Caco-2 (cell line): Measurements from ENCODE around the gene NTRK1. TPM values are rescaled to one million over a fixed set of nuclear protein-coding genes. Genes with fewer than 3 reads are reported as not detected.

ENCODE experiments used
- BruUV-seq: library from RNA; stranded (reverse); fragments of 400-500 nt; replicated peaks from 2 replicates; lab custom pipeline; 2021; lab: Mats Ljungman, UMichigan
- CTCF ChIA-PET: fragments of 300-600 bp; sonication (Branson Sonifier 250); formaldehyde crosslinking; loops from one replicate; lab custom pipeline; 2022; ENCODE audit warnings: antibody characterized with exemption; lab: Charles Lee
- POLR2A ChIA-PET: fragments of 300-600 bp; sonication (Branson Sonifier 250); formaldehyde crosslinking; loops from one replicate; lab custom pipeline; 2022; ENCODE audit warnings: antibody characterized with exemption; lab: Charles Lee
- DNase-seq, 2 experiments: peaks; one replicate each; pipeline versions ENCODE4 v3.0.0 to v3.0.0-alpha.2; 2020 to 2022
- H3K27me3 ChIP-seq: replicated peaks from 2 replicates; pipeline ENCODE4 v1.6.0; 2011; ENCODE audit warnings: low read length; ENCODE audit not compliant: control insufficient read depth, insufficient read depth
- H3K36me3 ChIP-seq: 2 replicates; pipeline ENCODE4 v1.5.1; 2011; ENCODE audit warnings: low read length; ENCODE audit not compliant: control insufficient read depth, insufficient read depth
- H3K4me1 ChIP-seq: fragments of 250-450 bp; sonication (Bioruptor Pico); 2 replicates; pipeline ENCODE4 v1.5.1; 2020; ENCODE audit warnings: mild to moderate bottlenecking
- H3K4me3 ChIP-seq: 2 replicates; pipeline ENCODE4 v1.5.1; 2011; ENCODE audit warnings: low read depth, mild to moderate bottlenecking, control low read depth, low read length
- H3K9me3 ChIP-seq: fragments of 250-450 bp; sonication (Bioruptor Pico); 2 replicates; pipeline ENCODE4 v1.5.1; 2020; ENCODE audit warnings: mild to moderate bottlenecking, moderate library complexity
- H3K27ac Mint-ChIP-seq: one replicate; pipeline ENCODE4 v1.8.0; 2022; ENCODE audit warnings: mixed read lengths; ENCODE audit not compliant: unreplicated experiment
- H3K27me3 Mint-ChIP-seq: one replicate; pipeline ENCODE4 v1.8.0; 2022; ENCODE audit warnings: mixed read lengths; ENCODE audit not compliant: insufficient read depth, unreplicated experiment
- H3K36me3 Mint-ChIP-seq: one replicate; pipeline ENCODE4 v1.8.0; 2022; ENCODE audit warnings: mild to moderate bottlenecking, mixed read lengths; ENCODE audit not compliant: insufficient read depth, unreplicated experiment
- H3K4me1 Mint-ChIP-seq: one replicate; pipeline ENCODE4 v1.8.0; 2022; ENCODE audit warnings: low read depth, mixed read lengths; ENCODE audit not compliant: unreplicated experiment
- H3K4me3 Mint-ChIP-seq: one replicate; pipeline ENCODE4 v1.8.0; 2022; ENCODE audit warnings: mild to moderate bottlenecking, moderate library complexity, mixed read lengths; ENCODE audit not compliant: unreplicated experiment
- H3K9me3 Mint-ChIP-seq: one replicate; pipeline ENCODE4 v1.8.0; 2022; ENCODE audit warnings: mixed read lengths; ENCODE audit not compliant: unreplicated experiment
- intact Hi-C: fragments of 100-400 bp; cut with micrococcal nuclease; formaldehyde crosslinking; loops from one replicate; pipeline ENCODE4 v1.10.0; 2022; ENCODE audit not compliant: unreplicated experiment
- total RNA-seq: library from RNA; stranded (reverse); gene quantifications from 2 replicates; pipeline ENCODE4 v1.2.3, GENCODE V29; 2022
- TF ChIP-seq, protein P1 (sequence below), 2 experiments: fragments of 200-600 bp in 1 of 2; IDR thresholded peaks; 1 replicate in 1 of 2; 2 replicates in 1 of 2; pipeline versions ENCODE4 v1.5.1 to v1.8.0; 2011 to 2022; ENCODE audit warnings: antibody characterized with exemption in 1 of 2, control low read depth in 1 of 2, inconsistent platforms in 1 of 2, low read depth in 1 of 2, low read length in 1 of 2, mild to moderate bottlenecking in 1 of 2, moderate library complexity in 1 of 2; ENCODE audit not compliant: insufficient read depth in 1 of 2, severe bottlenecking in 1 of 2, unreplicated experiment in 1 of 2

The NTRK1 gene
- total RNA-seq, 1 experiment from 2014 or later, result not detected

- POLR2A ChIA-PET, result interaction anchor here (0.5 kb wide), 1 partner anchor 113 kb away, joined by 5 read pairs; no protein-coding TSS in a partner anchor
- Mint-ChIP-seq H3K9me3 (no peaks in the 10 kb centered on the region), H3K36me3 (no peaks in the 10 kb centered on the region)
Observed at GRCh38 chr1:156816561-156817328, 43.9 kb upstream of the NTRK1 start, which contains the start of gene SH2D2A. TSS of gene SH2D2A (minus strand) at chr1:156816848. CDS start at chr1:156816708, 140 bp downstream.

DNA sequence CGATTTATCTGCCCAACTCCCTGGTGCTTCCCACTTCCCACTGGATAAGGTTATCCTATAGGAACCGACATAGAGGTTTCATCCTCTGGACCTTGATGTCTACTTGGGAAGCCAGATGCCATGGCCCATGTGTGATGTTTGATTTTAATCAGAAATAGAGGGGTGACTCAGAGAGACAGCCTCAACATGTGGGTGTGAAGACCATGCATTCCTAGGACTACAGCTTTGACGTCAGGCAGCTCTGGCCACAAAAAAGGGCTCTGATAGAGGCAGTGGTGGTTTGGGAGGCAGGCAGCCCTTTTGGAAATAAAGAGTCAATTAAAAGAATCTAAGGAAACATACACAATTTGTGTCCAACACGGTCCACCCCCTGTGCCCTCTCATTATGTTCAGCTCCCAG lies 38.9 kb upstream of the NTRK1 start:
- no peak overlapping the region for H3K27ac Mint-ChIP-seq
- intact Hi-C loops, result no loop called here
- no peaks in the 10 kb centered on the region for H3K9me3 Mint-ChIP-seq
- no peak overlapping the region for H3K4me3 Mint-ChIP-seq
- Histone ChIP-seq H3K4me1 (no peaks in the 10 kb centered on the region), H3K27me3 (no peaks in the 10 kb centered on the region; the same call in 1 of the 2 replicates), H3K9me3 (no peaks in the 10 kb centered on the region), H3K36me3 (no peaks in the 10 kb centered on the region), H3K4me3 (no peak overlapping the region)
- BruUV-seq, result no TSS peak
- peaks cover 7% of the 10 kb centered on the region for H3K27me3 Mint-ChIP-seq
- H3K4me1 Mint-ChIP-seq, result no peaks in the 10 kb centered on the region
- CTCF ChIA-PET, result interaction anchor here (0.6 to 1.3 kb wide), 3 partner anchors 8 to 65 kb away, joined by 3 to 4 read pairs (median 3); no protein-coding TSS in a partner anchor
- POLR2A ChIA-PET, result no interaction called here
- no peaks in the 10 kb centered on the region for H3K36me3 Mint-ChIP-seq
- TF ChIP-seq, protein P1, sequence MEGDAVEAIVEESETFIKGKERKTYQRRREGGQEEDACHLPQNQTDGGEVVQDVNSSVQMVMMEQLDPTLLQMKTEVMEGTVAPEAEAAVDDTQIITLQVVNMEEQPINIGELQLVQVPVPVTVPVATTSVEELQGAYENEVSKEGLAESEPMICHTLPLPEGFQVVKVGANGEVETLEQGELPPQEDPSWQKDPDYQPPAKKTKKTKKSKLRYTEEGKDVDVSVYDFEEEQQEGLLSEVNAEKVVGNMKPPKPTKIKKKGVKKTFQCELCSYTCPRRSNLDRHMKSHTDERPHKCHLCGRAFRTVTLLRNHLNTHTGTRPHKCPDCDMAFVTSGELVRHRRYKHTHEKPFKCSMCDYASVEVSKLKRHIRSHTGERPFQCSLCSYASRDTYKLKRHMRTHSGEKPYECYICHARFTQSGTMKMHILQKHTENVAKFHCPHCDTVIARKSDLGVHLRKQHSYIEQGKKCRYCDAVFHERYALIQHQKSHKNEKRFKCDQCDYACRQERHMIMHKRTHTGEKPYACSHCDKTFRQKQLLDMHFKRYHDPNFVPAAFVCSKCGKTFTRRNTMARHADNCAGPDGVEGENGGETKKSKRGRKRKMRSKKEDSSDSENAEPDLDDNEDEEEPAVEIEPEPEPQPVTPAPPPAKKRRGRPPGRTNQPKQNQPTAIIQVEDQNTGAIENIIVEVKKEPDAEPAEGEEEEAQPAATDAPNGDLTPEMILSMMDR (IDR thresholded peaks at IDR 0.05; ENCODE audit: insufficient read depth in 1 of 2, low read depth in 1 of 2, low read length in 1 of 2, severe bottlenecking in 1 of 2, unreplicated experiment in 1 of 2), result no peak
- DNase-seq, result no peak

More at GRCh38 chr1:156816561-156817328, 43.9 kb upstream of the NTRK1 start, which contains the start of gene SH2D2A:
- Mint-ChIP-seq H3K4me1 (no peaks in the 10 kb centered on the region), H3K27ac (no peak within 1 kb of the TSS), H3K4me3 (no peak within 1 kb of the TSS), H3K27me3 (peaks cover 5% of the 10 kb centered on the region)
- Histone ChIP-seq H3K4me1 (peaks cover 11% of the 10 kb centered on the region; the same call in 1 of the 2 replicates), H3K9me3 (no peaks in the 10 kb centered on the region), H3K27me3 (no peaks in the 10 kb centered on the region), H3K4me3 (no peak within 1 kb of the TSS), H3K36me3 (no peaks in the 10 kb centered on the region)
- no TSS peak for BruUV-seq
- CTCF ChIA-PET, result no interaction called here
- DNase-seq, result no peak
- intact Hi-C loops, result no loop called here
- TF ChIP-seq, protein P1 (IDR thresholded peaks at IDR 0.05; ENCODE audit: insufficient read depth in 1 of 2, low read depth in 1 of 2, low read length in 1 of 2, severe bottlenecking in 1 of 2, unreplicated experiment in 1 of 2), result no peak

GRCh38 chr1:156822680-156823079 lies 38.0 kb upstream of the NTRK1 start:
- TF ChIP-seq, protein P1 (IDR thresholded peaks at IDR 0.05; ENCODE audit: insufficient read depth in 1 of 2, low read depth in 1 of 2, low read length in 1 of 2, severe bottlenecking in 1 of 2, unreplicated experiment in 1 of 2), result no peak
- no peaks in the 10 kb centered on the region for H3K36me3 ChIP-seq

More at GRCh38 chr1:156822680-156823079, 38.0 kb upstream of the NTRK1 start:
- Mint-ChIP-seq H3K36me3 (no peaks in the 10 kb centered on the region), H3K9me3 (no peaks in the 10 kb centered on the region), H3K27me3 (peaks cover 7% of the 10 kb centered on the region), H3K4me1 (no peaks in the 10 kb centered on the region), H3K4me3 (no peak overlapping the region), H3K27ac (no peak overlapping the region)
- Histone ChIP-seq H3K4me1 (no peaks in the 10 kb centered on the region), H3K4me3 (no peak overlapping the region), H3K27me3 (no peaks in the 10 kb centered on the region; the same call in 1 of the 2 replicates), H3K9me3 (no peaks in the 10 kb centered on the region)
- no peak for DNase-seq
- CTCF ChIA-PET, result interaction anchor here (0.6 to 1.1 kb wide), 4 partner anchors 9 to 192 kb away, joined by 3 to 5 read pairs (median 4); no protein-coding TSS in a partner anchor
- POLR2A ChIA-PET, result interaction anchor here (0.6 kb wide), 1 partner anchor 9 kb away, joined by 3 read pairs; no protein-coding TSS in a partner anchor
- intact Hi-C loops, result no loop called here
- BruUV-seq, result no TSS peak
